GM18502 (cell line): ENCODE results near the gene TMEM63A.

Experiments
- ATAC-seq: cut with Tn5 transposase; IDR thresholded peaks from one replicate; pipeline ENCODE4 v1.9.1; 2021; ENCODE audit warnings: mild to moderate bottlenecking; ENCODE audit not compliant: unreplicated experiment, poor library complexity

Gene TMEM63A

DNA sequence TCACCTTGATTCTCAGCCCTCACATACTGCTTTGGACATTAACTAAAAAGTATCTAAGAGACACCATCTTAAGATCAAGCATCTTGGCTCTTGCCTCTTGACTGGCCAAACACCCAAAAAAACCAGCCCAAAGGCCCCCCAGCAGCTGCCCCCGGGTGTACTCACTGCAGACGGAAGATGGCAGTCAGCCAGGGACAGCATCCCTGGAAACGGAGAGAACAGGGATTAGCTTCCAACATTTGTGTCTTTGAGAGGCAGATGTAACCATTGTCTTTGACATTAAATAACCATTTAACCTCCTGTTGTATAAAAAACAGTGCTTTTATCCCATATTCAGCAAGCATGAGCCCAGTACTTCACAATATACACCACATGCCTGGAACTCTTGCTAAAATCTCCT, 11.3 kb downstream of the TMEM63A start:
- no peak for ATAC-seq

DNA sequence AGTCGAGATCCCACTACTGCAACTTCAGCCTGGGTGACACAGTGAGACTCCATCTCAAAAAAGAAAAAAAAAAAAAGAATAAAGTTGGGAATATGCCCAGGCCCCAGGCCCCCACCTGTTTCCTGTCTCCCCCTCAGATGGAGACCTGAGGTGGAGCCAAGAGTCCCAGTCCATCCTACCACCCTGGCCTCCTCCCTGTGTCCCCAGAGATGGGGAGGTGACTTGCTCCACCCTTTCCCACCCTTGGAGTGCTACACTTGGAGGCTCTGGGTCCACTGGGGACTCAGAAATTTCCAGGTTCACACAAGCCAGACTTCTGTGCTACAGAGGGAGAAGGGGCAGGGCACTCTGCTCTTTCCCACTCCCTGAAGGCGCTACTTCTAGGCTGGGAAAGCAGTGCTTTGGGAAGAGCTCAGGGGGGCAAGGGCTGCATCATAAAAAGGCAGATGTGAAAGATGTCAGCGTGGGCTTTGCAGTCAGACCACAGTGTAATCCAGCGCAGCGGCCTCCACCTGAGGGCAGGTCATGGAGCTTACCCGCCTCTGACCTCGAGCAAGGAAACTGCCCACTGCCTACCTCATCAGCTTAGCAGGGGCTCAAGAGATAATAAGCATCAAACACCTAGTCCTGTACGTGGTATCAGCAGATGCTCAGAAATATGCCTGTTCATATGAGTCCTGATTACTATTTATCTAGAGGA, 13.4 kb downstream of the TMEM63A start:
- no peak for ATAC-seq

DNA sequence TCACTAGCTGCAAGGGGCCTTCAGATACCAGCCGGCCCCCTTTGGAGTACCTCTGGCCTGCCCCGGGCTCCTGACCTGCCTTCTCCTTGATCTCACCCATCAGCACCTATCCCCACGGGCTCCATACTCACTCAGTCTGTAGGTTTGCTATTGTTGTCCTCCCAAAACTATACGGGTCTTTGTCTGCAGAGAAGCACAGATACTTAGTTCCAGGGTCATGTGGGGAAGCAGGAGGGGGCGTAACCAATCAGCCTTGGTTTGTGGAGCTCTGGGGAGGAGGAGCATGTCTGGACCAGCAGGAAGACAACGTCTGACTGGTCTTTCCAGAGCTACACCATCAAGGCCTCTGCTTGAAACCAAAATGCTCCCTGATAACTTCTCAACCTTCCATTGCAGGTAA, 15.2 kb downstream of the TMEM63A start:
- ATAC-seq = no peak

DNA sequence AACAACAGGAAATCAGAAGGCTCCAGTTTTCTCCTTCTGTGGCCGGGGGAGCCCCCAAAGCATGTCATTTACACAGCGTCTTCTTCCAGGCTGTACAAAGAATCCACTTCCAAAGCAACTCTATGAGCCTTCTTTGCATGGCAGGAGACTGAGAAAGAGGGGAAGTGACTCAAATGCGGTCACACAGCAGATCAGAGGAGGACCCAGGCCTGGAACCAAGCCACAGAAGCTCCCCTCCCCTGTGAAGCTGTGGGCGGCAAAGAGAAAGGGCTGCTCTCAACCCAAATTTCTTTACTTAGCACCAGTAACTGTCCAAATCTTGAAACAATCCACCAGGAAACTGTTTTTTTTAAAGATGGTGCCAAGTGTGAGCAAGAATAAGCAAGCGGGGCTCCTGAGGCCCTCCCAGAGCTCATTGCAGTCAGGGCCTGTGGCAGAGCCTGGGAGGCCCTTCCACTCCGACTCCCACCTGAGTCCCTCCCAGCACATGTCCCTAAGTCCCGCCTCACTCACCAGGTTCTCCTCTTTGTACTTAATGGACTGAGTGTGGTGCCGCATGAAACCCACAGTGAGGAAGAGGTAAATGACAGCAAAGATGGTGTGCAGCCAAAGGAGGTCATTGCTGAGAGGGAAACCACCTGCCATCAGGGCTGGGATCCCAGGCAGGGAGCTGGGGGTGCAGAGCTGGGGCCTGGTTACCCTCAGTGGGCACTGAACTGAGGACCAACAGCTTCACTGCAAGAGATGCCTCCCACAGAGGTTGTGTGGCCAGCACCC, 15.9 kb downstream of the TMEM63A start:
- peak; percentile 78 for ATAC-seq

DNA sequence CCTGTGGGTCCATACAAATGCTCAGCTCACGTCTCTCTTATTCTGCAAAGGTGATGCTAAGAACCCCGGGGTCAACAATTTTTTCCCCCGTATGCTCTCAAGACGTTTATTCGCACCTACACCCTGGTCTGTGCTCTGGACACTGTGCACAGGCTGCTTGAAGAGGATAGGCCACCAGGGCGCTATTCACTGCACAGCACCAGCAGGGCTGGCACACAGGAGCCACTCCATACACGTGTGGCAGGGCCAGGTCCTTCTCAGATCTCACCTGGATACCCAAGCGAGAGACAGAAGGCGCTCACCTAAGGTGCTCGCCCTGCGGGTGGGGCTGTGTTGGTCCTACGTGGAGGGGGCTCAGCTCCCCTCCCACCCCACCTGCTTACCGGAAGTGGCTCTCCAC, 16.7 kb downstream of the TMEM63A start:
- no peak for ATAC-seq

DNA sequence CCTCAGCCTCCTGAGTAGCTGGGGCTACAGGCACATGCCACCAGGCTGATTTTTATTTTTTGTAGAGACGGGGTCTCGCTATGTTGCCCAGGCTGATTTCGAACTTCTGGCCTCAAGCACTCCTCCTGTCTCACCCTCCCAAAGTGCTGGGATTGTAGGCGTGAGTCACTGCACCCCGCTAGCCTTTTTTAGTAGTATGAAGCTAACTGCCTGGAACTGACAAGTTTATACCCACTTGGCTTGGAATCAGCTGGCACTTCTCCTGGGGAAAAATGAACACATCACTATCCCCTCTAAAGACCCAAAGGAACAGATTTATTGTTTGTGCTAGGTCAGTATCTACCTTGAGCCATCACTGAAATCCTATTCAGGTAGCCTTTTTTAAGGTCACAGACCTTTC, 19.0 kb downstream of the TMEM63A start:
- ATAC-seq = no peak

DNA sequence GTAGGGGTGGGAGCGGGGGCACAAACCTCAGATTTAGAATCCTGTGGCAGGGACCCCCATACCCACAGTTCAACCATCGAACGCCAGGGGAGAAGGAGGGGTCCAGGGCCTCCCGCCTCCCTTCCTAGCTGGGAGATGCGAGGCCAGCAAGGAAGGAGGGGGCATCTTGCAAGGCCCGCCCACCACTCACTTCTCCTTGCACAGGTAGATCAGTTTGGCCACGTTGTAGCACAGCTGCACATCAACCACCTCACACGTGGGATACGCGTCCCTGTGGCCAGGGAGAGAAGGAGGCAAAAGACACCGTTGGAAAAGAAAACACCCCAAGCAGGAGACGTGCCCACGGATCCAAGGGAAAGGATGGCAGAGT, 19.6 kb downstream of the TMEM63A start:
- no peak for ATAC-seq

DNA sequence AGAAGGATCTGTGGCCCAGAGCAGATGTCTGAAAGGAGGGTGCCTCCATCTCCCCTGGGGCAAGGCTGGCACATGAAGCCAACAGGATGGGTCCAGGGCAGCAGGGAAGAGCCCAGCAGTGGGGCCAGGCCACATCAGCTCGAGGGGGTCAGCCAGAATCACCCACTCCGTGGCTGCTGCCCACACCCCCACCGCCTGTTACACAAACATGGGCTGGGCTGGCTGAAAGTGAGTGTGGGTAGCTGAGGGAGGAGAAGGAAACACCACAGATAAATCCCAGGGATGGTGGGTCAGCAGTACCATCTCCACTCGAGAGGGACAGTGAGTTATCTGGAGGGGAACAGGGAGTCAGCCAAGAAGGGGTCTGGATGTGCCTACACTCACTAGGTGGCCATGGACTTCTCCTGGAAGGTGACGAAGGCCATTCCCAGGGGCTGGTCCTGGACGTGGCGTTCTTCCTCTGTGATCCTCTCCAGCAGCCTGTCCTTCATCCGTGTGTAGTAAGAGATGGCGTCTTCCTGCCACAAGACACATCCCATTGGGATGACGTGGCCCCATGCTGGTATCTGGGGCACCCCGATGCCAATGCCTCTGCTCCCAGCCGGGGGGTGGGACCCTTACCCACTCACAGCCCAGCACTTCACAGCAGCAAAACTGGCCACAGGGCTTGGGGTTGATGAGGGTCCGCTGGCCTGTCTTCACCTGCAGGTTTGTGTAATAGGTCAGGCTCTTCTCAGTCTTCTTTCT, 20.2 kb downstream of the TMEM63A start:
- no peak for ATAC-seq

DNA sequence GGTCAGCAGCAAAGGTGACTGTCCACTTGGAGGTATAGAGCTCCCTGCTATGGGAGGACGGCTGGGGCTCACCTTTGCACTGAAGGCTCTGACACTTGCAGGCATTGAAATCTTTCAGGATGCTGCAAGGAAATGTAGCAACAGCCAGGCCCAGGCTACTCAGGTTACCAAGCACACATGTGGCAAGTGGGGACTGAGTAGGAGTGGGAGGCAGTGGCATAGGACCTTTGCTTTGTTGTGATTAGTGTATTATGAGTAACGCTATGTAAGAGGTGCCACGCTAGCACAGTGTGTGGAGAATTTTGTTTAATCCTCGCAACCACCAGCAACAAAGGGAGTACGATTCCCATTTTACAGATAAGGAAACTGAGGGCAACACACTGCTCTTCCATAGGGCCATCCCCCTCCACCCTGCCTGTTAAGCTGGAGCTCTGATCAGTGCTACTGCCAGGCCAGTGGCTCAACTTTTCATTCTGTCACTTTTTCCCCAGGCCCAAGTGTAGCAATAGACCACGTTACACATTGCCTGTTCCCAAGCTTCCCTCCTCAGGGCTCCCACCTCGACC, 21.2 kb downstream of the TMEM63A start:
- ATAC-seq = no peak

DNA sequence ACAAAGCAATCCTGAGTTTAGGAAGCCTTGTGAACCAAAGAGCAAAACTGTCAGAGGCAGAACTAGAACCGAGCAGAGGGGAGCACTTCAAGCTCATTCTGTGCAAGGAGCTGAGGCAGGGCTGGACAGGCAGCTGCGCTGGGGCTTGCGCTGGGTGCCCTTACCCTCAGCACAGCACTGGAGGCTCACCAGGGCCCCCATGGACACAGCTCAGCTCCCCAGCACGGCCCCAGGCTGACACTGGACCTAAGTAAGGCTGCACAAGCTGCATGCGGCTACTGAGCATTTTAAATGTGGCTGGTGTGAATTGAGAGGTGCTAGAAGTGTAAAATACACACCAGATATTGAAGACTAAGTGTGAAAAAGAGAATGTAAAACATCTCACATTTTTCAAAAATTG, 22.1 kb downstream of the TMEM63A start:
- ATAC-seq = no peak

DNA sequence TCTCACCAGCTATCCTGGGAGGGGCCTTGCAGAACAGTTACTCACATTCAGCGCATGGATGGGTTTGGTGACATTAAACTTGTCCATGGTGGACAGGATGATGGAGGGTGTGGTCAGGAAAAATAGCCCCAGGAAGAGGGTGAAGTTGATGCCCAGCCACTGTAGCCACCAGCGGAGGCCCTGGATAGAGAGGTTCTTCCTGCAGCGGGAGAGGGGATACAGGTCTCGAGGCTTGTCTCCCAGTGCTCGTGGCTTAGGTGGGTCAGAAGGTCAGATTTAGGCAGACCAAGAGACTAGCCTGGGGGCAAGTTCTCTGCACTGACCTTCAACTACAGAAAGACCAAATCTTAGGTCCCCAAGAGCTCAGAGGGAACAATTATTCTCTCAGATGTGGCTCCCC, 23.0 kb downstream of the TMEM63A start:
- ATAC-seq = no peak

DNA sequence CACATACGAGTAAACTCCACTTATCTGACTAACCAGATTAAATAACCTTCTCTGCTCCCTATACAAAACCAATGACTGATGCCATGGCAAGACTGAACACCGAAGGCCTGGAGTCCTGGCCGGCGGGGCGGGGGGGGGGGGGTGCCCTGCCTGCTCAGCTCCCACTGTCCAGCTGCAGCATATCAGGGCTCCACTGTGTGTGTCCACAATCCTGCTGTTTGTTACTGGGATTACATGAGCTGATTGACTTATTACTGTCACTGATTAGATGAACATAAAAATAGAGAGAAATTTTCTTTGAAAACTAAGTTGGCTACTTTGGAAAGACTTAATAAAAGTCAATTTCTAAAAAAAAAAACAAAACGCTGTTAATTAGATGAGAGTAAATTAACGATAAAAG, 24.9 kb downstream of the TMEM63A start:
- no peak for ATAC-seq

DNA sequence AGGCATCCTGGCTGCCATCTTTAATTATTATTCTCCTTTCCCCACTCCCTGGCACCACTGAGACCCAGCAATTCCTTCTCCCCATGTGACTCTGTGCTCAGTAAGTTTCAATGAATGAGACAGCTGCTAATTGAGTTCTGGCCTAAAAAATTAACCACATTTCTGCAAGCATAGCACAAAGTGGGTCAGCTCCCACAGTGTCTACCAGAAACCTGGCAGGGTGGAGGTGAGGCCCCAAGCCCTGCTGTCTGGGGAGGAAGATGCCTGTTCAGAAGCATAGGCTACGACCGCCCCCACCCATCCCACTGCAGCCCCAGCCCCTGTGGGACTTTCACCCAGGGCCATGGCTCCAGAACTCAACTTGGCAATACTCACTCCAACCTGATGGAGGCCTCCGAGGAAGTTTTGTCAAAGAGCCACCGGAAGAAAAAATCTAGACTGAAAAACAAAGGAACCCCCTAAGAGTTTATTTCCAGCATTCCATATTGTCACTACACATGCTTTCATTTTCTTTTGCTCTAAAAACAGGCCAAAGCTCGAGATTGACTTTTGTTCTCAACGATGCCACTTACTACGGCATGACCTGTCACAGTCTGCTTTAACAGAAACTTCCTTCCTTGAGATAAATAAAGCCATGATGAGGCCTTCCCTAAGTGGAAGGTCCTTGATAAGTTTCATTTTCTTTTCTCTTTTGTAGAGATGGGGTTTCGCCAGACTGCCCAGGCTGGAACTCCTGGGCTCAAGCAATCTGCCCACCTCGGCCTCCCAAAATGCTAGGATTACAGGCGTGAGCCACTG, 26.5 kb downstream of the TMEM63A start:
- ATAC-seq = no peak

DNA sequence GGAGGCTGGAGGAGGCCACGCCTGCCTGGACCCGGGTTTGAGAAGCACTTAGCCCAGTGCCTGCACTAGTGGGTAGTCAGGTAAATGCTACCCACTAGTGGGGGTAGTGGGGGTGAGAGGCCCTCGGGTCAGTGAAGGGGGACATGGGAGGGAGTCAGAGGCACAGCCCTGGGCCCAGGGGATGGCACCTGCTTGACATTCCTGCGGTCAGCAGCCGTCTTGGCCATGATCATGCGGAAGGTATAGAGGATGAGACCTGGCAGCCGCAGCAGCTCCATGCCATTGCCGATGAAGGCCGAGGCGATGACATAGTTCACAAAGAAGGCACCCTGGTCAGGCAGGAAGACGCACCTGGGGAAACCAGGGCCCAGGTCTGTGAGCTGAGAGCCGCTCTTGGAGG, 28.7 kb downstream of the TMEM63A start:
- ATAC-seq = no peak

DNA sequence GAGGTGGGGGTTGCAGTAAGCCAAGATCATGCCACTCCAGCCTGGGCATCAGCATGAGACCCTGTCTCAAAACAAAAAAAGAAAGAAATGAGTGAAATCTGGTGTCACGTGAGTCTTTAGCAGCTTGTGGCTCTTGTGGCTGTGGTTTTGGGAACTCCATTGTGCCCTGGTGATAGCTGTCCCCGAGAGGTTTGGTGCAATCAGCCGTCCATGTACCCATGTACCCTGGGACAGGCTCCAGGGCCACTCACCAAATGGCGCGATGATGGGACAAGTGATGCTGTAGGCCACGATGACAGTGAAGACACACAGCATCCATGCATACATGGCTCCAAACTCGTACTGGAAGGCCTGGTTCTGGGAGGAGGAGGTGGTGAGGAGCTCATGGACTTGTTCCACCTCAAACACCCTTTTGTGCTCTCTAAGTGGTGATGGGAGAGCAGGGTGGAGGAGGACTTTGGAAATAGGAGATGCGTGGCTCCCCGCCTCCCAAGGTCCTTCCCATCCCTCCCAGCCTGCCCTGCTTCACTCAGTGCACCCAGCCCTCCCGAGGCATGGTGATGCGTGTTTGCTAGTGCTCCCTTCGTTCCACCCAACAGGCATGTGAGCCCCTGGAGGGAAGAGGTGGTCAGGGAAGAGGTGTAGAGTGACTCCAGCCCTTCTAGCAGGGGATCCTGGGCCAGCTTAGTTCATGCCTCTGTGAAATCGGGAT, 29.6 kb downstream of the TMEM63A start:
- no peak for ATAC-seq

DNA sequence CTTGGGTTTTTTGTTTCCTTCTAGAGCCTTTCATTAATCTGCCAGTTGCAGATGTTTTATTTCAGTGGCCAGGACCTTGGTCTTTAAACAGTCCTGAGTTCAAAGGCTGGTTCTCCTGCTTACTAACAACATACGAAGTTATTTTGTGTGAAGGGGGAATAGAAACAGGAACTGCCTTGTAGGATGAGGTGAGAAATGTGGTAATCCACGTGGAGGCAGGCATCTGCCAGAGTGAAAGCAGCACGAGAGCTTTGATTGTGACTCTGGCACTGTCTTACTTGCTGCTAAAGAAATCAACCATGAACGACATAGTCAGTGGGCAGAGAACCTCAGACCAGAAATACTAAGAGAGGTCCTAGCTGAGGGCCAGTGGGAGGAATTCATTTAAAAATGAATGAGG, 30.4 kb downstream of the TMEM63A start:
- peak; percentile 58 for ATAC-seq

DNA sequence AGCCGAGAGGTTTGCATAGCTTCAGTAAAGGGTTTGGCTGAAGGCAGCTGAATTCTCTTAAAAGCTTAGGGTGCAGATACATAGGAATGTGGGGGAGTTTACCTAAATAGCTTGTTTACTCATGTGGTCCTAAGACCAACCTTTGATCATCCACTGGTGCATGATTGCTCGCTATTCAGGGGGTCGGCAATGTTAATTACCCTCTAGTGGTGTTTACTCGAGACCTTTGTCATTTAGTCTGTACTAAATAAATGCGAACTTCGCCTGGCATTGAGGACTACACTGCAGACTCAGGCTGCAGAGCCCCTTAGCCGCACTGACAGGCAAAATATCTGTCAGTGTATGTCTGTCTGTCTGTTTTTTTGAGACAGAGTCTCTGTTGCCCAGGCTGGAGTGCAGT, 31.8 kb downstream of the TMEM63A start:
- no peak for ATAC-seq

DNA sequence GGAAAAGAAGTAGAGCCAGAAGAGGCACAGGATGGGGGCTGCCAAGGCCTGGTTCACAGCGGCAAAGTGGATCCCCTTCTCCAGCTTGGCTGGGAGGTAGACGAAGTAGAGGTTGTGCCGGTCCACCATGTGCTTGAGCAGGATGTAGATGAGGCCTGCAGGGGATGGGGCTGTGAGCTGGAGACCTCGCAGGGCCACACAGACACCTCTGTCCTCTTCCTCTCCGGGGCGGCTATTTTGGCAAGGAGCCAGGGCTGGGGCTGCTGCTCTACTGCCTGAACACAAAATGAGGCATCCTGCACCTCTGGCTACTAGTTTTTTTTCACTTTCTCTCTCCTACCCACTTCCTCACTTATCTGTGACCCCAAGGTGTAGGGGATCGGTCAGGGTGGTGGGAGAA, 32.3 kb downstream of the TMEM63A start:
- ATAC-seq = no peak

DNA sequence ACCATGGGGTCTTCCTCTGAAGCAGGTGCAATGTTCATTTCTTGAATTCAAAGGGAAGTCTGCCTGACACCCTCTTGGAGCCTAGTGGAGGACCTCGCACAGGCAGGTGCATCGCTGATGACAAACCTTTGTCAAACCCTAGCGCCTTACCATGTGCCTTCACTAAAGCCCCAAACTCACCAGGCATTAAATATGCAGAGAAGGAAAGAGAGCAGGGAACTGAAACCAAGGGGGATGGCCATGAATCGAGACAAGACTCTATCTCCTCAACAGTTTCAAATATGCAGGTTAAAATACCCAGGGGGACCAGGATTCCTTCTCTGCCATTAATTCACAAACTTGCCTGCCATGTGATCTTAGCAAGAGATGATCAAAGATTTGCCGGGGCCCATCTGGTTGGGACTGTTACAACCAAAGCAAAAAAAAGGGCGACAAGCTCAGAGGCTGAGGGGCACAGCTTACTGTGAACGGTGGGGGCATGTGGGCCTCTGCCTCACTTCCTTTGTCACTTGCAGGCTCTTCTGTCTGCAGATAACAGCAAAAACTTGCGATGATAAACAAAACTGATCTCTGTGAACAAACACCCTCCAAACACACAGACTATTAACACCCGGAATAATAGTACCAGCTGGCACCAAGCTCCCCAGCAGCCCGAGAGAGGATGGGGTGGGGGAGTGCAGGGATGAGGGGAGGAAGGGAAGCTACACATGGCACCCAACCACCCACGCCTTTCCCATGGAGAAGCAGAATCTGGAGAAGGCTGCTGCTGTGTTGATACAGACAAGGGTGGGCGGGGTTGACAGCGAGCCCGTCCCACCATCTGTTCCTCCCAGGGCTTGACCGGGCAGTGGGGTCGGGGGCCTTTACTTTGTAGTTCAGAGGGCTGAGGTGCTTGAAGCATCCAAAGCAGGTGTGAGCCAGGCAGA, 33.9 kb downstream of the TMEM63A start:
- peak; percentile 67 for ATAC-seq
